HepG2 (cell line): ENCODE data around the gene DGCR2. TPM values are rescaled to one million over a fixed set of nuclear protein-coding genes. Genes with fewer than 3 reads are reported as not detected.

ENCODE experiments used
- ATM ChIP-seq: fragments of 450-650 bp; IDR thresholded peaks from 2 replicates; pipeline ENCODE4 v1.7.1; 2017; ENCODE audit warnings: mild to moderate bottlenecking, borderline replicate concordance
- CBX1 ChIP-seq: IDR thresholded peaks from one replicate; pipeline ENCODE4 v1.6.1; 2016; ENCODE audit warnings: antibody characterized with exemption, low read depth
- EED ChIP-seq: sonication (generic); formaldehyde crosslinking; IDR thresholded peaks from 2 replicates; pipeline ENCODE4 v1.5.0; 2020; ENCODE audit warnings: mild to moderate bottlenecking, missing genetic modification reagents
- FIP1L1 ChIP-seq: fragments of 200-400 bp; formaldehyde crosslinking; IDR thresholded peaks from 2 replicates; pipeline ENCODE4 v1.6.1; 2018; ENCODE audit warnings: low read depth, mild to moderate bottlenecking, low read length, moderate library complexity, borderline replicate concordance; ENCODE audit not compliant: insufficient read depth
- HMG20B ChIP-seq: conservative IDR thresholded peaks from 2 replicates; pipeline ENCODE4 v1.6.1; 2016; ENCODE audit warnings: missing genetic modification reagents, missing compliant biosample characterization
- NPAS2 ChIP-seq: sonication (generic); formaldehyde crosslinking; IDR thresholded peaks from 2 replicates; pipeline ENCODE4 v1.8.0; 2022; ENCODE audit warnings: mild to moderate bottlenecking, missing genetic modification reagents, borderline replicate concordance
- POGZ ChIP-seq: sonication (generic); formaldehyde crosslinking; IDR thresholded peaks from 2 replicates; pipeline ENCODE4 v1.4.0; 2020; ENCODE audit warnings: mild to moderate bottlenecking, missing genetic modification reagents
- ZKSCAN1 ChIP-seq: fragments of 150-350 bp; IDR thresholded peaks from 2 replicates; pipeline ENCODE4 v1.6.1; 2014; ENCODE audit warnings: low read length
- ZNF558 ChIP-seq: sonication (generic); formaldehyde crosslinking; IDR thresholded peaks from 2 replicates; pipeline ENCODE4 v1.9.0; 2022; ENCODE audit warnings: mild to moderate bottlenecking, missing genetic modification reagents, borderline replicate concordance
- polyA plus RNA-seq, 8 experiments: library from polyadenylated mRNA; depleted of rRNA in 3 of 8; stranded (reverse) in 7 of 8; unstranded in 1 of 8; fragments of >200 nt; fragmentation: Illumina TruSeq in 4 of 8; extraction: Trizol in 4 of 8; gene quantifications; 2 replicates each; pipeline versions ENCODE4 v1.2.1 to v1.2.3, GENCODE V29; 2011 to 2016; ENCODE audit warnings: low read depth in 4 of 8, missing spikeins in 1 of 8, mixed read lengths in 1 of 8; ENCODE audit not compliant: insufficient read depth in 1 of 8
- total RNA-seq, 5 experiments: library from RNA; depleted of rRNA; stranded (reverse); fragments of >200 nt; fragmentation: Illumina TruSeq; extraction: Trizol; gene quantifications; 2 replicates each; pipeline ENCODE4 v1.2.3, GENCODE V29; 2016; ENCODE audit warnings: low read depth in 1 of 5
- TF ChIP-seq, protein P1 (sequence below): IDR thresholded peaks from 2 replicates; pipeline ENCODE4 v1.6.1; 2016; ENCODE audit warnings: missing compliant biosample characterization, missing genetic modification reagents, borderline replicate concordance
- TF ChIP-seq, protein P2 (sequence below): sonication (generic); formaldehyde crosslinking; IDR thresholded peaks from 2 replicates; pipeline ENCODE4 v1.5.1; 2020; ENCODE audit warnings: mild to moderate bottlenecking, missing genetic modification reagents, moderate library complexity
- TF ChIP-seq, protein P3 (sequence below): sonication (generic); formaldehyde crosslinking; IDR thresholded peaks from 2 replicates; pipeline ENCODE4 v1.5.0; 2020; ENCODE audit warnings: missing genetic modification reagents
- TF ChIP-seq, protein P4 (sequence below): sonication (generic); formaldehyde crosslinking; IDR thresholded peaks from 2 replicates; pipeline ENCODE4 v1.8.0; 2022; ENCODE audit warnings: missing genetic modification reagents, mild to moderate bottlenecking, borderline replicate concordance
- TF ChIP-seq, protein P5 (sequence below), 2 experiments: fragments of 450-650 bp in 1 of 2; sonication (generic) in 1 of 2; formaldehyde crosslinking in 1 of 2; IDR thresholded peaks; 2 replicates each; pipeline versions ENCODE4 v1.6.1 to v1.8.0; 2016 to 2022; ENCODE audit warnings: antibody characterized with exemption in 1 of 2, mild to moderate bottlenecking in 1 of 2, missing genetic modification reagents in 1 of 2
- TF ChIP-seq, protein P6 (sequence below): IDR thresholded peaks from 2 replicates; pipeline ENCODE4 v1.6.1; 2016; ENCODE audit warnings: mild to moderate bottlenecking, missing biosample characterization, missing genetic modification reagents

The DGCR2 gene
- total and polyA plus RNA-seq, 2 of the 13 experiments (the other 11 are each of a cell fraction or from before 2014, with no cell fraction given): 23.1 to 35.3 TPM

DNA sequence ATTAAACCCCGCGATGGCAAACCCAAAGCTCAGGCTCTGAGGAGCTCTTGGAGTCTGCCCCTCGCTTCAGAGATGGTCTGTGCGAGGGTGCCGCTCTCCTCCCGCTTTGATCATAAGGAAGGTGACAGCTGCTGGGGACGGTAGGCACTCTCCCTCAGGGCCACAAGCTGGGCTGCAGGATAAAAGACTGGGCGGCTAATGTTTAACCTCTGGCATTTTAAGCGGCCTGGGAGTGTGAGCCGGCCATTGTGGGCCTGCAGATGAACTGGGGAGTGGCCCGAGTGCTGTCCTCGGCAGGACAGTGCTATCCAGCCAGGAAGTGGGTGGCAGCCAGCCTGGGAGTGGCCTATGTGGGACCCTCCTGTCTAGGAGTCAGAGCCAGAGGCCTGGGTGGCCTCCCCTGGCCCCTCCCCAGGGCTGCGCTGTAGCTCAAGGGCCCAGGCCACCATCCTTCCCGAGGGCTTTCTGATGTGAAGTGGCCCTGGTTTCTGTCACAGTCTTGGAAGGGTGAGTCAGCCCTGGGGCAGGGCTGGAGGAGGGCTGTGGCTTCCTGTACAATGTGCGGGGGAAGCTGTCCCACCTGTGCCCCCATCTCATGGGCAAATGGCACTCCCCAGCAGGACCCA lies 127.4 kb downstream of the DGCR2 start (continued):
- no peak for TF ChIP-seq FIP1L1
- TF ChIP-seq, protein P1, sequence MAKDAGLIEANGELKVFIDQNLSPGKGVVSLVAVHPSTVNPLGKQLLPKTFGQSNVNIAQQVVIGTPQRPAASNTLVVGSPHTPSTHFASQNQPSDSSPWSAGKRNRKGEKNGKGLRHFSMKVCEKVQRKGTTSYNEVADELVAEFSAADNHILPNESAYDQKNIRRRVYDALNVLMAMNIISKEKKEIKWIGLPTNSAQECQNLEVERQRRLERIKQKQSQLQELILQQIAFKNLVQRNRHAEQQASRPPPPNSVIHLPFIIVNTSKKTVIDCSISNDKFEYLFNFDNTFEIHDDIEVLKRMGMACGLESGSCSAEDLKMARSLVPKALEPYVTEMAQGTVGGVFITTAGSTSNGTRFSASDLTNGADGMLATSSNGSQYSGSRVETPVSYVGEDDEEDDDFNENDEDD (CRISPR knock-in tag): no peak
- TF ChIP-seq, protein P2, sequence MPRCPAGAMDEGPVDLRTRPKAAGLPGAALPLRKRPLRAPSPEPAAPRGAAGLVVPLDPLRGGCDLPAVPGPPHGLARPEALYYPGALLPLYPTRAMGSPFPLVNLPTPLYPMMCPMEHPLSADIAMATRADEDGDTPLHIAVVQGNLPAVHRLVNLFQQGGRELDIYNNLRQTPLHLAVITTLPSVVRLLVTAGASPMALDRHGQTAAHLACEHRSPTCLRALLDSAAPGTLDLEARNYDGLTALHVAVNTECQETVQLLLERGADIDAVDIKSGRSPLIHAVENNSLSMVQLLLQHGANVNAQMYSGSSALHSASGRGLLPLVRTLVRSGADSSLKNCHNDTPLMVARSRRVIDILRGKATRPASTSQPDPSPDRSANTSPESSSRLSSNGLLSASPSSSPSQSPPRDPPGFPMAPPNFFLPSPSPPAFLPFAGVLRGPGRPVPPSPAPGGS (CRISPR knock-in tag): no peak
- TF ChIP-seq, protein P3, sequence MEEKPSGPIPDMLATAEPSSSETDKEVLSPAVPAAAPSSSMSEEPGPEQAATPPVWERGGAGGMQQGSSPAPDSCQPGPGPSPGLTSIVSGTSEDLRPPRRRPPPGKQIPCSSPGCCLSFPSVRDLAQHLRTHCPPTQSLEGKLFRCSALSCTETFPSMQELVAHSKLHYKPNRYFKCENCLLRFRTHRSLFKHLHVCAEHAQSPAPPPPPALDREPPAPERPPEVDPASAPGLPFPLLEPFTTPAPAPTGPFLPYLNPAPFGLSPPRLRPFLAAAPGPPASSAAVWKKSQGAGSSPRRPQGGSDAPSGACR (CRISPR knock-in tag): no peak
- TF ChIP-seq, protein P4, sequence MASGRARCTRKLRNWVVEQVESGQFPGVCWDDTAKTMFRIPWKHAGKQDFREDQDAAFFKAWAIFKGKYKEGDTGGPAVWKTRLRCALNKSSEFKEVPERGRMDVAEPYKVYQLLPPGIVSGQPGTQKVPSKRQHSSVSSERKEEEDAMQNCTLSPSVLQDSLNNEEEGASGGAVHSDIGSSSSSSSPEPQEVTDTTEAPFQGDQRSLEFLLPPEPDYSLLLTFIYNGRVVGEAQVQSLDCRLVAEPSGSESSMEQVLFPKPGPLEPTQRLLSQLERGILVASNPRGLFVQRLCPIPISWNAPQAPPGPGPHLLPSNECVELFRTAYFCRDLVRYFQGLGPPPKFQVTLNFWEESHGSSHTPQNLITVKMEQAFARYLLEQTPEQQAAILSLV (CRISPR knock-in tag): no peak
- no peak for TF ChIP-seq CBX1
- TF ChIP-seq NPAS2 (CRISPR knock-in tag): no peak
- TF ChIP-seq, protein P5, sequence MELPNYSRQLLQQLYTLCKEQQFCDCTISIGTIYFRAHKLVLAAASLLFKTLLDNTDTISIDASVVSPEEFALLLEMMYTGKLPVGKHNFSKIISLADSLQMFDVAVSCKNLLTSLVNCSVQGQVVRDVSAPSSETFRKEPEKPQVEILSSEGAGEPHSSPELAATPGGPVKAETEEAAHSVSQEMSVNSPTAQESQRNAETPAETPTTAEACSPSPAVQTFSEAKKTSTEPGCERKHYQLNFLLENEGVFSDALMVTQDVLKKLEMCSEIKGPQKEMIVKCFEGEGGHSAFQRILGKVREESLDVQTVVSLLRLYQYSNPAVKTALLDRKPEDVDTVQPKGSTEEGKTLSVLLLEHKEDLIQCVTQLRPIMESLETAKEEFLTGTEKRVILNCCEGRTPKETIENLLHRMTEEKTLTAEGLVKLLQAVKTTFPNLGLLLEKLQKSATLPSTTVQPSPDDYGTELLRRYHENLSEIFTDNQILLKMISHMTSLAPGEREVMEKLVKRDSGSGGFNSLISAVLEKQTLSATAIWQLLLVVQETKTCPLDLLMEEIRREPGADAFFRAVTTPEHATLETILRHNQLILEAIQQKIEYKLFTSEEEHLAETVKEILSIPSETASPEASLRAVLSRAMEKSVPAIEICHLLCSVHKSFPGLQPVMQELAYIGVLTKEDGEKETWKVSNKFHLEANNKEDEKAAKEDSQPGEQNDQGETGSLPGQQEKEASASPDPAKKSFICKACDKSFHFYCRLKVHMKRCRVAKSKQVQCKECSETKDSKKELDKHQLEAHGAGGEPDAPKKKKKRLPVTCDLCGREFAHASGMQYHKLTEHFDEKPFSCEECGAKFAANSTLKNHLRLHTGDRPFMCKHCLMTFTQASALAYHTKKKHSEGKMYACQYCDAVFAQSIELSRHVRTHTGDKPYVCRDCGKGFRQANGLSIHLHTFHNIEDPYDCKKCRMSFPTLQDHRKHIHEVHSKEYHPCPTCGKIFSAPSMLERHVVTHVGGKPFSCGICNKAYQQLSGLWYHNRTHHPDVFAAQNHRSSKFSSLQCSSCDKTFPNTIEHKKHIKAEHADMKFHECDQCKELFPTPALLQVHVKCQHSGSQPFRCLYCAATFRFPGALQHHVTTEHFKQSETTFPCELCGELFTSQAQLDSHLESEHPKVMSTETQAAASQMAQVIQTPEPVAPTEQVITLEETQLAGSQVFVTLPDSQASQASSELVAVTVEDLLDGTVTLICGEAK (IDR thresholded peaks at IDR 0.05): no peak
- TF ChIP-seq, protein P5 (CRISPR knock-in tag; IDR thresholded peaks at IDR 0.05): no peak
- TF ChIP-seq POGZ (CRISPR knock-in tag): no peak
- no peak for TF ChIP-seq EED (CRISPR knock-in tag)
- TF ChIP-seq ZNF558 (CRISPR knock-in tag): no peak
- TF ChIP-seq, protein P6, sequence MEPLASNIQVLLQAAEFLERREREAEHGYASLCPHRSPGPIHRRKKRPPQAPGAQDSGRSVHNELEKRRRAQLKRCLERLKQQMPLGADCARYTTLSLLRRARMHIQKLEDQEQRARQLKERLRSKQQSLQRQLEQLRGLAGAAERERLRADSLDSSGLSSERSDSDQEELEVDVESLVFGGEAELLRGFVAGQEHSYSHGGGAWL (CRISPR knock-in tag): no peak
- no peak for TF ChIP-seq ATM
- no peak for TF ChIP-seq HMG20B (CRISPR knock-in tag)
- no peak for TF ChIP-seq ZKSCAN1
